Activated CD4-positive, alpha-beta memory T cell treated with anti-CD3 and anti-CD28 coated beads, Interleukin-2, amount 10 ng/mL, durations not matched to agents 7 days and 5 days (primary cell): Measurements from ENCODE around the gene RALA. TPM values are rescaled to one million over a fixed set of nuclear protein-coding genes. Genes with fewer than 3 reads are reported as not detected.
"Not testable (repeated sequence)": the region's sequence is repeated elsewhere in the genome, so short reads cannot be mapped to it uniquely, and the experiment has no call there.

Source experiments
- CTCF ChIA-PET: fragments of 350-600 bp; sonication (Branson Sonifier 250); formaldehyde crosslinking; loops from one replicate; lab custom pipeline; 2021; ENCODE audit warnings: antibody characterized with exemption, inconsistent platforms; lab: Charles Lee
- POLR2A ChIA-PET: fragments of 350-600 bp; sonication (Branson Sonifier 250); formaldehyde crosslinking; loops from one replicate; lab custom pipeline; 2021; ENCODE audit warnings: antibody characterized with exemption; lab: Charles Lee
- DNase-seq: peaks from one replicate; pipeline ENCODE4 v3.0.0-alpha.2; 2020
- H3K27ac Mint-ChIP-seq: one replicate; pipeline ENCODE4 v1.8.0; 2021; ENCODE audit warnings: mild to moderate bottlenecking, mixed read lengths
- H3K27me3 Mint-ChIP-seq: one replicate; pipeline ENCODE4 v1.8.0; 2021; ENCODE audit warnings: mixed read lengths
- H3K36me3 Mint-ChIP-seq: one replicate; pipeline ENCODE4 v1.8.0; 2021; ENCODE audit warnings: low read depth, mixed read lengths
- H3K4me1 Mint-ChIP-seq: one replicate; pipeline ENCODE4 v1.8.0; 2021; ENCODE audit warnings: mixed read lengths
- H3K4me3 Mint-ChIP-seq: one replicate; pipeline ENCODE4 v1.8.0; 2021; ENCODE audit warnings: mild to moderate bottlenecking, mixed read lengths
- H3K9me3 Mint-ChIP-seq: one replicate; pipeline ENCODE4 v1.8.0; 2021; ENCODE audit warnings: mixed read lengths
- total RNA-seq, 2 experiments: library from RNA; stranded (reverse); gene quantifications; one replicate each; pipeline ENCODE4 v1.2.3, GENCODE V29; 2021

The RALA gene
- total RNA-seq, 2 experiments from 2014 or later = 27.8 to 29.6 TPM

- peaks cover 7% of the 10 kb centered on the region for H3K36me3 Mint-ChIP-seq
- H3K4me3 Mint-ChIP-seq = no peak overlapping the region
- peaks cover 7% of the 10 kb centered on the region for H3K9me3 Mint-ChIP-seq
- peaks cover 15% of the 10 kb centered on the region for H3K4me1 Mint-ChIP-seq
- ChIA-PET CTCF (interaction anchor here (1.3 to 14.1 kb wide), 2 partner anchors 170 to 179 kb away, joined by 3 to 316 read pairs; no protein-coding TSS in a partner anchor), POLR2A (interaction anchor here (1.5 kb wide), 1 partner anchor 170 kb away, joined by 4 read pairs; no protein-coding TSS in a partner anchor)
- H3K27ac Mint-ChIP-seq = no peak overlapping the region
- no peaks in the 10 kb centered on the region for H3K27me3 Mint-ChIP-seq
- no peak for DNase-seq
Observed at GRCh38 chr7:39750253-39751077, 127.1 kb downstream of the RALA start.

- H3K4me3 Mint-ChIP-seq, H3K36me3 Mint-ChIP-seq: not testable (repeated sequence)
Observed at GRCh38 chr7:39753237-39753636, 129.9 kb downstream of the RALA start.

GRCh38 chr7:39753823-39754325 is 130.5 kb downstream of the RALA start:
- H3K4me1 Mint-ChIP-seq = peaks cover 15% of the 10 kb centered on the region
- H3K4me3 Mint-ChIP-seq = no peak overlapping the region
- CTCF ChIA-PET = interaction anchor here (0.8 kb wide), 1 partner anchor 173 kb away, joined by 3 read pairs; no protein-coding TSS in a partner anchor
- POLR2A ChIA-PET = no interaction called here
- H3K27me3 Mint-ChIP-seq = no peaks in the 10 kb centered on the region
- H3K36me3 Mint-ChIP-seq = peaks cover 10% of the 10 kb centered on the region
- peaks cover 7% of the 10 kb centered on the region for H3K9me3 Mint-ChIP-seq
- DNase-seq = no peak
- no peak overlapping the region for H3K27ac Mint-ChIP-seq

More at GRCh38 chr7:39753237-39753636, 129.9 kb downstream of the RALA start:
- peaks cover 15% of the 10 kb centered on the region for H3K4me1 Mint-ChIP-seq
- DNase-seq, H3K27me3 Mint-ChIP-seq, H3K27ac Mint-ChIP-seq, H3K9me3 Mint-ChIP-seq, POLR2A ChIA-PET: not testable (repeated sequence)
- CTCF ChIA-PET = interaction anchor here (0.8 kb wide), 1 partner anchor 173 kb away, joined by 3 read pairs; no protein-coding TSS in a partner anchor

- Mint-ChIP-seq H3K4me3 (no peak overlapping the region), H3K27ac (no peak overlapping the region), H3K27me3 (no peaks in the 10 kb centered on the region), H3K9me3 (peaks cover 7% of the 10 kb centered on the region), H3K36me3 (peaks cover 10% of the 10 kb centered on the region), H3K4me1 (peaks cover 15% of the 10 kb centered on the region)
- CTCF ChIA-PET = no interaction called here
- DNase-seq = no peak
- POLR2A ChIA-PET = no interaction called here
Observed at GRCh38 chr7:39754326-39755120, 131.2 kb downstream of the RALA start.

DNA sequence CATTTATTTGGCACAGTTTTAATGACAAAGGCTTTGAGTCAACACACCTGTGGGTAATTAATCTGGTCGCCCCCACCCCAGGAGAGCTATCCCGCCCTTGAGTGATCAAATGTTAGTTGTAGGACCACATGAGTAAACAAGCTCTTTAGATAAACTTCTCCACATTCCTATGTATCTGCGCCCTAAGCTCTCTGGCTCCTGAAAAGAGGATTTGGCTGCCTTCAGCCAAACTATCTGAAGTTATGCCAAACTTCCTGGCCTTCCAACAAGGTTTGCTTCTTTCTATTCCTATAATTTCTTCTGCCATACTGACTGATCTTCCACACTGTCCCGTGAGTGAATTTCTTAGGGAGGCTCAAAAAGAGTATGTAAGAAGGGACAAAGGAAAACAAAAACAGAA is 134.2 kb downstream of the RALA start:
- CTCF ChIA-PET = interaction anchor here (1.0 to 1.1 kb wide), 2 partner anchors 10 to 177 kb away, joined by 3 to 4 read pairs; no protein-coding TSS in a partner anchor
- peaks cover 15% of the 10 kb centered on the region for H3K4me1 Mint-ChIP-seq

More for the DNA sequence above, 134.2 kb downstream of the RALA start:
- POLR2A ChIA-PET = no interaction called here
- H3K4me3 Mint-ChIP-seq = no peak overlapping the region
- no peaks in the 10 kb centered on the region for H3K27me3 Mint-ChIP-seq
- no peak for DNase-seq
- no peak overlapping the region for H3K27ac Mint-ChIP-seq
- H3K36me3 Mint-ChIP-seq = peaks cover 10% of the 10 kb centered on the region
- peaks cover 7% of the 10 kb centered on the region for H3K9me3 Mint-ChIP-seq

Other genes with a start within 250 kb of the RALA start
- gene YAE1, start 57.2 kb upstream of the RALA start, total RNA-seq = 1 to 10 TPM; 8.4 to 9.3 TPM